Measurements from ENCODE around the gene REXO4. TPM values are rescaled to one million over a fixed set of nuclear protein-coding genes. Genes with fewer than 3 reads are reported as not detected.

REXO4 gene
- total and polyA plus RNA-seq, 2 of the 13 experiments (the other 11 are each of a cell fraction or from before 2014, with no cell fraction given) = 18.5 to 30.4 TPM

GRCh38 chr9:133356391-133357091 lies 61.3 kb downstream of the REXO4 start, which contains the start of the genes SURF1 and SURF2 (continued):
- TF ChIP-seq ZHX1 (CRISPR knock-in tag; IDR thresholded peaks at IDR 0.05; ENCODE audit: low read depth) (no peak), MNT (IDR thresholded peaks at IDR 0.05) (0 out of 2 replicates have a peak, but pooled peaks have one; percentile 17), RARG (CRISPR knock-in tag; IDR thresholded peaks at IDR 0.05; ENCODE audit: low read depth) (no peak), ZNF17 (CRISPR knock-in tag; IDR thresholded peaks at IDR 0.05) (no peak), ZNF556 (CRISPR knock-in tag; IDR thresholded peaks at IDR 0.05; ENCODE audit: borderline replicate concordance) (0 out of 2 replicates have a peak, but pooled peaks have one; percentile 16), SALL1 (CRISPR knock-in tag; IDR thresholded peaks at IDR 0.05) (0 out of 2 replicates have a peak, but pooled peaks have one; percentile 11), PRDM10 (CRISPR knock-in tag; IDR thresholded peaks at IDR 0.05; ENCODE audit: low read depth) (no peak), ZNF431 (CRISPR knock-in tag; IDR thresholded peaks at IDR 0.05; ENCODE audit: borderline replicate concordance, low read depth) (0 out of 2 replicates have a peak, but pooled peaks have one; percentile 26), ATAD3A (CRISPR knock-in tag; IDR thresholded peaks at IDR 0.05) (no peak), KIAA2018 (CRISPR knock-in tag; IDR thresholded peaks at IDR 0.05; ENCODE audit: borderline replicate concordance) (no peak), ZKSCAN8 (CRISPR knock-in tag; IDR thresholded peaks at IDR 0.05; ENCODE audit: borderline replicate concordance) (no peak)
